A673 (cell line): Measurements from ENCODE around the gene POMGNT2. TPM values are rescaled to one million over a fixed set of nuclear protein-coding genes. Genes with fewer than 3 reads are reported as not detected.

Experiments used
- BruUV-seq: library from RNA; stranded (reverse); fragments of 400-500 nt; replicated peaks from 2 replicates; lab custom pipeline; 2021; lab: Mats Ljungman, UMichigan
- CTCF ChIA-PET: fragments of 300-600 bp; sonication (Branson Sonifier 250); formaldehyde crosslinking; loops from one replicate; lab custom pipeline; 2022; ENCODE audit warnings: antibody characterized with exemption; lab: Charles Lee
- POLR2A ChIA-PET: fragments of 300-600 bp; sonication (Branson Sonifier 250); formaldehyde crosslinking; loops from one replicate; lab custom pipeline; 2022; ENCODE audit warnings: antibody characterized with exemption; ENCODE audit not compliant: low non-redundant PET; lab: Charles Lee
- DNase-seq: peaks from one replicate; pipeline ENCODE4 v3.0.0-alpha.2; 2015; ENCODE audit warnings: low spot score
- H3K27ac ChIP-seq: fragments of 200-600 bp; sonication (generic); 2 replicates; pipeline ENCODE4 v1.5.1; 2016; ENCODE audit warnings: mixed run types, low read depth, mild to moderate bottlenecking, mixed read lengths, antibody characterized with exemption, low read length; ENCODE audit not compliant: poor library complexity, severe bottlenecking
- H3K27me3 ChIP-seq: fragments of 200-600 bp; sonication (generic); replicated peaks from 2 replicates; pipeline ENCODE4 v1.6.1; 2017; ENCODE audit warnings: mixed run types, low read depth, mild to moderate bottlenecking, mixed read lengths, antibody characterized with exemption, low read length; ENCODE audit not compliant: insufficient read depth, poor library complexity
- H3K36me3 ChIP-seq: fragments of 200-600 bp; sonication (generic); 2 replicates; pipeline ENCODE4 v1.6.1; 2016; ENCODE audit warnings: mixed run types, mild to moderate bottlenecking, mixed read lengths, antibody characterized with exemption, low read length; ENCODE audit not compliant: insufficient read depth, poor library complexity, severe bottlenecking
- H3K4me1 ChIP-seq: fragments of 200-600 bp; sonication (generic); 2 replicates; pipeline ENCODE4 v1.6.1; 2017; ENCODE audit warnings: mixed run types, mild to moderate bottlenecking, mixed read lengths, antibody characterized with exemption, low read length; ENCODE audit not compliant: insufficient read depth, poor library complexity, severe bottlenecking
- H3K4me3 ChIP-seq: fragments of 200-600 bp; sonication (generic); 2 replicates; pipeline ENCODE4 v1.5.1; 2016; ENCODE audit warnings: low read depth, mixed run types, mild to moderate bottlenecking, mixed read lengths, low read length; ENCODE audit not compliant: poor library complexity, severe bottlenecking
- H3K9me3 ChIP-seq: fragments of 200-600 bp; sonication (generic); 2 replicates; pipeline ENCODE4 v1.6.1; 2016; ENCODE audit warnings: mixed run types, low read depth, mild to moderate bottlenecking, mixed read lengths, antibody characterized with exemption, low read length; ENCODE audit not compliant: poor library complexity, severe bottlenecking
- CTCF ChIP-seq: fragments of 300-800, 200-600 bp; sonication (generic); conservative IDR thresholded peaks from 2 replicates; pipeline ENCODE4 v1.5.1; 2017; ENCODE audit warnings: low read depth, mild to moderate bottlenecking, antibody characterized with exemption, low read length, moderate library complexity, mixed read lengths
- EZH2 ChIP-seq: fragments of 200-600 bp; sonication (generic); IDR thresholded peaks from 2 replicates; pipeline ENCODE4 v1.6.1; 2017; ENCODE audit warnings: borderline replicate concordance, low read depth, mild to moderate bottlenecking, mixed read lengths, antibody characterized with exemption, low read length; ENCODE audit not compliant: poor library complexity, severe bottlenecking
- intact Hi-C: fragments of 100-400 bp; cut with micrococcal nuclease; formaldehyde crosslinking; loops from one replicate; pipeline ENCODE4 v1.10.0; 2022; ENCODE audit not compliant: unreplicated experiment
- total RNA-seq: library from RNA; stranded (reverse); gene quantifications from 2 replicates; pipeline ENCODE4 v1.2.3, GENCODE V29; 2021

Gene POMGNT2
- total RNA-seq, 1 experiment from 2014 or later, result 6.5 TPM

- TF ChIP-seq CTCF (no peak), EZH2 (no peak)
- H3K4me1 ChIP-seq, result no peaks in the 10 kb centered on the region
Observed at GRCh38 chr3:43144761-43145490, 39.0 kb upstream of the POMGNT2 start.

GRCh38 chr3:43142472-43142871 is 36.6 kb upstream of the POMGNT2 start:
- intact Hi-C loops, result no loop called here
- CTCF ChIA-PET, result no interaction called here
- POLR2A ChIA-PET, result no interaction called here
- Histone ChIP-seq H3K36me3 (no peaks in the 10 kb centered on the region), H3K9me3 (no peaks in the 10 kb centered on the region), H3K4me1 (no peaks in the 10 kb centered on the region), H3K27ac (no peak overlapping the region), H3K27me3 (no peaks in the 10 kb centered on the region), H3K4me3 (no peak overlapping the region)
- no TSS peak for BruUV-seq
- TF ChIP-seq CTCF (no peak), EZH2 (no peak)
- DNase-seq, result no peak

More at GRCh38 chr3:43144761-43145490, 39.0 kb upstream of the POMGNT2 start:
- peak; percentile 10 for DNase-seq
- intact Hi-C loops, result no loop called here
- H3K27me3 ChIP-seq, result no peaks in the 10 kb centered on the region
- no peak overlapping the region for H3K4me3 ChIP-seq
- ChIA-PET POLR2A (no interaction called here), CTCF (no interaction called here)
- no peaks in the 10 kb centered on the region for H3K9me3 ChIP-seq
- no peaks in the 10 kb centered on the region for H3K36me3 ChIP-seq
- no TSS peak for BruUV-seq
- no peak overlapping the region for H3K27ac ChIP-seq

- intact Hi-C loops, result no loop called here
- Histone ChIP-seq H3K27ac (no peak overlapping the region), H3K4me1 (no peaks in the 10 kb centered on the region), H3K4me3 (no peak overlapping the region), H3K9me3 (no peaks in the 10 kb centered on the region), H3K27me3 (no peaks in the 10 kb centered on the region), H3K36me3 (no peaks in the 10 kb centered on the region)
- DNase-seq, result no peak
- BruUV-seq, result no TSS peak
- POLR2A ChIA-PET, result no interaction called here
- TF ChIP-seq CTCF (no peak), EZH2 (no peak)
- CTCF ChIA-PET, result no interaction called here
Observed at GRCh38 chr3:43138488-43139231, 32.8 kb upstream of the POMGNT2 start.
